SK-N-SH (cell line): ENCODE data around the gene ZFC3H1. TPM values are rescaled to one million over a fixed set of nuclear protein-coding genes. Genes with fewer than 3 reads are reported as not detected.

Experiments used
- EZH2phosphoT487 ChIP-seq: fragments of 200-600 bp; sonication (generic); IDR thresholded peaks from 2 replicates; pipeline ENCODE4 v1.6.1; 2017; ENCODE audit warnings: low read depth, mixed run types, mild to moderate bottlenecking, antibody characterized with exemption, moderate library complexity, borderline replicate concordance
- FOXJ3 ChIP-seq: sonication (generic); formaldehyde crosslinking; IDR thresholded peaks from 2 replicates; pipeline ENCODE4 v1.5.1; 2020; ENCODE audit warnings: mild to moderate bottlenecking, missing genetic modification reagents
- GATA2 ChIP-seq: sonication (generic); formaldehyde crosslinking; IDR thresholded peaks from 2 replicates; pipeline ENCODE4 v1.5.0; 2020; ENCODE audit warnings: mild to moderate bottlenecking, missing genetic modification reagents
- JUND ChIP-seq: IDR thresholded peaks from 2 replicates; pipeline ENCODE4 v1.4.0; 2012
- MXI1 ChIP-seq: IDR thresholded peaks from 2 replicates; pipeline ENCODE4 v1.6.1; 2012; ENCODE audit warnings: mild to moderate bottlenecking, low read depth, low read length, improper control_type of control experiment
- NFIC ChIP-seq: IDR thresholded peaks from 2 replicates; pipeline ENCODE4 v1.4.0; 2012; ENCODE audit warnings: borderline replicate concordance
- POLR2AphosphoS5 ChIP-seq: IDR thresholded peaks from 2 replicates; pipeline ENCODE4 v1.6.1; 2012; ENCODE audit warnings: low read depth, low read length
- RAD21 ChIP-seq: IDR thresholded peaks from 2 replicates; pipeline ENCODE4 v1.6.1; 2012; ENCODE audit warnings: mild to moderate bottlenecking, low read length
- RCOR1 ChIP-seq: fragments of 150-350 bp; IDR thresholded peaks from 2 replicates; pipeline ENCODE4 v1.6.1; 2017; ENCODE audit warnings: antibody characterized with exemption, low read length
- SMC3 ChIP-seq: IDR thresholded peaks from 2 replicates; pipeline ENCODE4 v1.6.1; 2012; ENCODE audit warnings: low read depth, low read length, improper control_type of control experiment
- TAF1 ChIP-seq: IDR thresholded peaks from 2 replicates; pipeline ENCODE4 v1.6.1; 2012; ENCODE audit warnings: low read depth, mild to moderate bottlenecking, low read length, moderate library complexity, borderline replicate concordance
- TEAD4 ChIP-seq: IDR thresholded peaks from 2 replicates; pipeline ENCODE4 v1.4.0; 2012; ENCODE audit warnings: mild to moderate bottlenecking, borderline replicate concordance; ENCODE audit not compliant: insufficient read depth
- YY1 ChIP-seq: IDR thresholded peaks from 2 replicates; pipeline ENCODE4 v1.4.0; 2012; ENCODE audit warnings: low read depth, mild to moderate bottlenecking
- polyA plus RNA-seq, 3 experiments: library from polyadenylated mRNA; depleted of rRNA; stranded (reverse); fragments of >200 nt; gene quantifications; 2 replicates each; pipeline ENCODE4 v1.2.3, GENCODE V29; 2012
- TF ChIP-seq, protein P1 (sequence below): IDR thresholded peaks from 2 replicates; pipeline ENCODE4 v1.4.0; 2012; ENCODE audit warnings: low read depth, borderline replicate concordance
- TF ChIP-seq, protein P2 (sequence below): fragments of 200-600 bp; sonication (generic); IDR thresholded peaks from 2 replicates; pipeline ENCODE4 v1.6.1; 2017; ENCODE audit warnings: antibody characterized with exemption, mild to moderate bottlenecking, moderate library complexity
- TF ChIP-seq, protein P3 (sequence below): IDR thresholded peaks from 2 replicates; pipeline ENCODE4 v1.4.0; 2012; ENCODE audit warnings: low read depth, borderline replicate concordance

The ZFC3H1 gene
- polyA plus RNA-seq, 1 of the 3 experiments (the other 2 are of a cell fraction): 19.1 TPM

DNA sequence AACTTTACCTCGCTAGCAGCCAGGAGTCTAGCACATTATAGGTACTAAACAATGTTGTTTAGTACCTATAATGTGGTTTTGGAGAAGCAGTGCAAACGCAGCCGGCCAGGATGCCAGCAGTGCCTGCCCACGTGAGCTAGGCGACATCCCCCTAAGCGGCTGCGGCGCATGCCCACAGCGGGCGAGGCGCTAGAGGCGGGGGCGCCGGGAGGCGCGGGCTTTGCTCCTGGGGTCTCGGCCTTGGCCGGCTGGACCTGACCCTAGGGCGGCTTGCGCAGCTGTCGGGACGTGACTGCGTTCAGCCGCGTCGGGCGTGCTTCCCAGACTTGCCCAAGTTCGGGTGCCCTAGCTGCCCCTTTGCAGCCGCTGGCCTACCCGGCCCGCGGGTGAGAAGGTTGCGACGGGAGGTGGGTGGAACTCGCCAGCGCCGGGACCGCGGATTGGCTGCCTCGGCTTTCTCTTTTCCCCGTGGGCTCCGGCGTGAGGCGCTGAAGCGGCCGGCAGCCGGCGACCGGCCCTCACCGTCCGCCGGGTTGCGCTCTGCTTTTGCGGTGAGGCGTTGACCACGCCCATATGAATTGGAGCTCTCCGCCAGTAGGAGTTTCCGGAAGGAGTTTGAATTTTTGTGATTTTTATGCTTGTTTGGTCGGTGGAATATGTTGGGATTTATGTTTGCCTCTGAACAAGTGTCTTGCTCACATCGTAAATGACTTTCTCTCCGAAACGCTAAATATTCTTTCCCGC lies 22.4 kb upstream of the ZFC3H1 start, which contains the start of gene TMEM19 (continued):
- TF ChIP-seq, protein P1, sequence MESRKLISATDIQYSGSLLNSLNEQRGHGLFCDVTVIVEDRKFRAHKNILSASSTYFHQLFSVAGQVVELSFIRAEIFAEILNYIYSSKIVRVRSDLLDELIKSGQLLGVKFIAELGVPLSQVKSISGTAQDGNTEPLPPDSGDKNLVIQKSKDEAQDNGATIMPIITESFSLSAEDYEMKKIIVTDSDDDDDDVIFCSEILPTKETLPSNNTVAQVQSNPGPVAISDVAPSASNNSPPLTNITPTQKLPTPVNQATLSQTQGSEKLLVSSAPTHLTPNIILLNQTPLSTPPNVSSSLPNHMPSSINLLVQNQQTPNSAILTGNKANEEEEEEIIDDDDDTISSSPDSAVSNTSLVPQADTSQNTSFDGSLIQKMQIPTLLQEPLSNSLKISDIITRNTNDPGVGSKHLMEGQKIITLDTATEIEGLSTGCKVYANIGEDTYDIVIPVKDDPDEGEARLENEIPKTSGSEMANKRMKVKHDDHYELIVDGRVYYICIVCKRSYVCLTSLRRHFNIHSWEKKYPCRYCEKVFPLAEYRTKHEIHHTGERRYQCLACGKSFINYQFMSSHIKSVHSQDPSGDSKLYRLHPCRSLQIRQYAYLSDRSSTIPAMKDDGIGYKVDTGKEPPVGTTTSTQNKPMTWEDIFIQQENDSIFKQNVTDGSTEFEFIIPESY: no peak
- TF ChIP-seq TAF1 (peak; percentile 62), NFIC (0 out of 2 replicates have a peak, but pooled peaks have one; percentile 4), JUND (no peak), EZH2phosphoT487 (no peak), TEAD4 (no peak), MXI1 (peak; percentile 95), SMC3 (peak; percentile 23; the same call in 1 of the 2 replicates), RCOR1 (no peak), POLR2AphosphoS5 (peak; percentile 67), RAD21 (peak; percentile 46), FOXJ3 (CRISPR knock-in tag) (no peak; the same call in none of the 2 replicates), GATA2 (CRISPR knock-in tag) (no peak), YY1 (no peak)
- TF ChIP-seq, protein P2, sequence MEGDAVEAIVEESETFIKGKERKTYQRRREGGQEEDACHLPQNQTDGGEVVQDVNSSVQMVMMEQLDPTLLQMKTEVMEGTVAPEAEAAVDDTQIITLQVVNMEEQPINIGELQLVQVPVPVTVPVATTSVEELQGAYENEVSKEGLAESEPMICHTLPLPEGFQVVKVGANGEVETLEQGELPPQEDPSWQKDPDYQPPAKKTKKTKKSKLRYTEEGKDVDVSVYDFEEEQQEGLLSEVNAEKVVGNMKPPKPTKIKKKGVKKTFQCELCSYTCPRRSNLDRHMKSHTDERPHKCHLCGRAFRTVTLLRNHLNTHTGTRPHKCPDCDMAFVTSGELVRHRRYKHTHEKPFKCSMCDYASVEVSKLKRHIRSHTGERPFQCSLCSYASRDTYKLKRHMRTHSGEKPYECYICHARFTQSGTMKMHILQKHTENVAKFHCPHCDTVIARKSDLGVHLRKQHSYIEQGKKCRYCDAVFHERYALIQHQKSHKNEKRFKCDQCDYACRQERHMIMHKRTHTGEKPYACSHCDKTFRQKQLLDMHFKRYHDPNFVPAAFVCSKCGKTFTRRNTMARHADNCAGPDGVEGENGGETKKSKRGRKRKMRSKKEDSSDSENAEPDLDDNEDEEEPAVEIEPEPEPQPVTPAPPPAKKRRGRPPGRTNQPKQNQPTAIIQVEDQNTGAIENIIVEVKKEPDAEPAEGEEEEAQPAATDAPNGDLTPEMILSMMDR: peak; percentile 41
- TF ChIP-seq, protein P3, sequence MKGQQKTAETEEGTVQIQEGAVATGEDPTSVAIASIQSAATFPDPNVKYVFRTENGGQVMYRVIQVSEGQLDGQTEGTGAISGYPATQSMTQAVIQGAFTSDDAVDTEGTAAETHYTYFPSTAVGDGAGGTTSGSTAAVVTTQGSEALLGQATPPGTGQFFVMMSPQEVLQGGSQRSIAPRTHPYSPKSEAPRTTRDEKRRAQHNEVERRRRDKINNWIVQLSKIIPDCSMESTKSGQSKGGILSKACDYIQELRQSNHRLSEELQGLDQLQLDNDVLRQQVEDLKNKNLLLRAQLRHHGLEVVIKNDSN: peak; percentile 90
